IMR-90 (cell line): Measurements from ENCODE around the gene PRSS53. TPM values are rescaled to one million over a fixed set of nuclear protein-coding genes. Genes with fewer than 3 reads are reported as not detected.

Experiments
- ATAC-seq: fragments of 200-7000 bp; cut with Tn5 transposase; 2 replicates; pipeline ENCODE4 v1.9.1; 2020; ENCODE audit warnings: low read depth, mild to moderate bottlenecking, moderate library complexity
- BruUV-seq: library from RNA; stranded (reverse); fragments of 400-500 nt; replicated peaks from 2 replicates; lab custom pipeline; 2021; lab: Mats Ljungman, UMichigan
- CTCF ChIA-PET: fragments of 300-600 bp; formaldehyde crosslinking; extraction: SDS; loops from one replicate; lab custom pipeline; 2021; ENCODE audit warnings: antibody characterized with exemption; lab: Yijun Ruan, JAX
- POLR2A ChIA-PET: fragments of 300-600 bp; sonication (Branson Sonifier 250); formaldehyde crosslinking; loops from one replicate; lab custom pipeline; 2022; ENCODE audit warnings: antibody characterized with exemption; ENCODE audit not compliant: unreplicated experiment; lab: Charles Lee
- DNase-seq: peaks from one replicate; pipeline ENCODE4 v3.0.0; 2013
- H2AFZ ChIP-seq: replicated peaks from 2 replicates; pipeline ENCODE3; 2013; ENCODE audit warnings: low read length, mild to moderate bottlenecking; ENCODE audit not compliant: poor library complexity
- H2AK5ac ChIP-seq: 2 replicates; pipeline ENCODE4 v1.6.1; 2013; ENCODE audit warnings: low read depth, low read length, inconsistent platforms
- H2AK9ac ChIP-seq: replicated peaks from 2 replicates; pipeline ENCODE3; 2013; ENCODE audit warnings: mild to moderate bottlenecking, low read depth, low read length, moderate library complexity; ENCODE audit not compliant: poor library complexity
- H2BK120ac ChIP-seq: 2 replicates; pipeline ENCODE4 v1.6.1; 2013; ENCODE audit warnings: low read depth, low read length, inconsistent platforms
- H2BK15ac ChIP-seq: 3 replicates; pipeline ENCODE4 v1.6.1; 2013; ENCODE audit warnings: low read depth, low read length, inconsistent platforms
- H2BK20ac ChIP-seq: 2 replicates; pipeline ENCODE4 v1.6.1; 2013; ENCODE audit warnings: low read depth, mild to moderate bottlenecking, inconsistent platforms, low read length, moderate library complexity
- H2BK5ac ChIP-seq: 2 replicates; pipeline ENCODE4 v1.6.1; 2013; ENCODE audit warnings: mild to moderate bottlenecking, low read depth, low read length, inconsistent platforms; ENCODE audit not compliant: poor library complexity, severe bottlenecking
- H3K14ac ChIP-seq: replicated peaks from 2 replicates; pipeline ENCODE4 v1.6.1; 2013; ENCODE audit warnings: low read depth, low read length, inconsistent platforms
- H3K18ac ChIP-seq: 2 replicates; pipeline ENCODE4 v1.6.1; 2013; ENCODE audit warnings: low read depth, low read length, control low read depth
- H3K23ac ChIP-seq: 2 replicates; pipeline ENCODE4 v1.6.1; 2013; ENCODE audit warnings: low read depth, low read length, inconsistent platforms
- H3K27ac ChIP-seq: 2 replicates; pipeline ENCODE4 v1.5.1; 2013; ENCODE audit warnings: mild to moderate bottlenecking, control low read depth, low read length; ENCODE audit not compliant: insufficient read depth
- H3K27me3 ChIP-seq: 2 replicates; pipeline ENCODE4 v1.6.1; 2013; ENCODE audit warnings: low read length; ENCODE audit not compliant: control insufficient read depth, insufficient read depth
- H3K36me3 ChIP-seq: 2 replicates; pipeline ENCODE4 v1.6.1; 2013; ENCODE audit warnings: low read length, mixed read lengths; ENCODE audit not compliant: control insufficient read depth, insufficient read depth
- H3K4ac ChIP-seq: 2 replicates; pipeline ENCODE4 v1.6.1; 2013; ENCODE audit warnings: low read depth, low read length, inconsistent platforms
- H3K4me1 ChIP-seq: 2 replicates; pipeline ENCODE4 v1.6.1; 2013; ENCODE audit warnings: low read length, mixed read lengths; ENCODE audit not compliant: control insufficient read depth, insufficient read depth
- H3K4me2 ChIP-seq: 2 replicates; pipeline ENCODE4 v1.6.1; 2013; ENCODE audit warnings: low read depth, mild to moderate bottlenecking, control low read depth, low read length, moderate library complexity
- H3K4me3 ChIP-seq: 2 replicates; pipeline ENCODE4 v1.5.1; 2013; ENCODE audit warnings: low read depth, mild to moderate bottlenecking, control low read depth, low read length, moderate library complexity; ENCODE audit not compliant: insufficient read depth
- H3K56ac ChIP-seq: 2 replicates; pipeline ENCODE4 v1.6.1; 2013; ENCODE audit warnings: low read length, inconsistent platforms; ENCODE audit not compliant: insufficient read depth; ENCODE audit errors: extremely low read depth
- H3K79me1 ChIP-seq, 2 experiments: 2 replicates each; pipeline ENCODE4 v1.6.1; 2013; ENCODE audit warnings: low read length in 2 of 2, inconsistent platforms in 1 of 2, low read depth in 1 of 2
- H3K9ac ChIP-seq: 2 replicates; pipeline ENCODE4 v1.6.1; 2013; ENCODE audit warnings: low read depth, low read length, control low read depth
- H3K9me1 ChIP-seq: 2 replicates; pipeline ENCODE4 v1.6.1; 2013; ENCODE audit warnings: low read length, inconsistent platforms; ENCODE audit not compliant: insufficient read depth
- H3K9me3 ChIP-seq: 2 replicates; pipeline ENCODE4 v1.6.1; 2013; ENCODE audit warnings: low read length; ENCODE audit not compliant: control insufficient read depth, insufficient read depth
- H4K20me1 ChIP-seq: 2 replicates; pipeline ENCODE4 v1.6.1; 2013; ENCODE audit warnings: low read length, inconsistent platforms; ENCODE audit not compliant: insufficient read depth
- H4K5ac ChIP-seq: 2 replicates; pipeline ENCODE4 v1.6.1; 2013; ENCODE audit warnings: mild to moderate bottlenecking, low read depth, low read length, control low read depth
- H4K8ac ChIP-seq, 2 experiments: 2 replicates each; pipeline ENCODE4 v1.6.1; 2013; ENCODE audit warnings: low read depth in 2 of 2, low read length in 2 of 2, control low read depth in 1 of 2, inconsistent platforms in 1 of 2
- H4K91ac ChIP-seq: 2 replicates; pipeline ENCODE4 v1.6.1; 2013; ENCODE audit warnings: low read depth, low read length, inconsistent platforms; ENCODE audit not compliant: insufficient read depth
- BHLHE40 ChIP-seq: fragments of 150-350 bp; IDR thresholded peaks from 2 replicates; pipeline ENCODE4 v1.6.1; 2016; ENCODE audit warnings: mild to moderate bottlenecking, low read depth, low read length
- CEBPB ChIP-seq: IDR thresholded peaks from 2 replicates; pipeline ENCODE4 v1.6.1; 2012; ENCODE audit warnings: low read depth, low read length, improper control_type of control experiment
- CHD1 ChIP-seq: IDR thresholded peaks from 2 replicates; pipeline ENCODE4 v1.6.1; 2012; ENCODE audit warnings: low read depth, low read length, improper control_type of control experiment
- FOS ChIP-seq: fragments of 150-350 bp; IDR thresholded peaks from 2 replicates; pipeline ENCODE4 v1.6.1; 2016; ENCODE audit warnings: low read depth, low read length
- MAFK ChIP-seq: IDR thresholded peaks from 2 replicates; pipeline ENCODE4 v1.6.1; 2012; ENCODE audit warnings: low read depth, low read length, improper control_type of control experiment
- MAZ ChIP-seq: IDR thresholded peaks from 2 replicates; pipeline ENCODE4 v1.6.1; 2012; ENCODE audit warnings: low read depth, mild to moderate bottlenecking, low read length, improper control_type of control experiment, moderate library complexity, borderline replicate concordance
- MXI1 ChIP-seq: IDR thresholded peaks from 2 replicates; pipeline ENCODE4 v1.6.1; 2012; ENCODE audit warnings: low read depth, mild to moderate bottlenecking, low read length, moderate library complexity, borderline replicate concordance
- NFE2L2 ChIP-seq: fragments of 150-350 bp; IDR thresholded peaks from 2 replicates; pipeline ENCODE4 v1.6.1; 2016; ENCODE audit warnings: low read depth, mild to moderate bottlenecking, low read length
- POLR2A ChIP-seq: IDR thresholded peaks from 2 replicates; pipeline ENCODE4 v1.6.1; 2012; ENCODE audit warnings: mild to moderate bottlenecking, low read depth, low read length
- RAD21 ChIP-seq: IDR thresholded peaks from 2 replicates; pipeline ENCODE4 v1.6.1; 2012; ENCODE audit warnings: low read length, improper control_type of control experiment
- RCOR1 ChIP-seq: IDR thresholded peaks from 2 replicates; pipeline ENCODE4 v1.6.1; 2012; ENCODE audit warnings: mild to moderate bottlenecking, low read length, improper control_type of control experiment; ENCODE audit not compliant: insufficient replicate concordance
- RFX5 ChIP-seq: IDR thresholded peaks from 2 replicates; pipeline ENCODE4 v1.8.0; 2012; ENCODE audit warnings: low read depth, mild to moderate bottlenecking, low read length, moderate library complexity
- SMC3 ChIP-seq: fragments of 150-350 bp; IDR thresholded peaks from 2 replicates; pipeline ENCODE4 v1.6.1; 2016; ENCODE audit warnings: low read depth, mild to moderate bottlenecking, antibody characterized with exemption, low read length, moderate library complexity
- WGBS, 2 experiments: methylation state at CpG; one replicate each; pipeline versions ENCODE4 v1.1.5 to v1.1.7; 2013; ENCODE audit warnings: missing lambda C conversion rate in 2 of 2; ENCODE audit not compliant: insufficient read length in 1 of 2; ENCODE audit errors: extremely low coverage in 2 of 2; 5-methylcytosine and 5-hydroxymethylcytosine counted together
- dilution Hi-C: fragments of 300-500 bp; cut with HindIII; formaldehyde crosslinking; loops from one replicate; pipeline ENCODE4 v1.14.3; 2018; ENCODE audit warnings: low sequenced_read_pairs; ENCODE audit not compliant: unreplicated experiment
- in situ Hi-C: fragments of 300-500 bp; cut with MboI; formaldehyde crosslinking; loops from 3 replicates; pipeline ENCODE4 v1.14.3; 2019; ENCODE audit warnings: low sequenced_read_pairs, inconsistent platforms, mixed read lengths
- intact Hi-C: fragments of 100-400 bp; cut with micrococcal nuclease; formaldehyde crosslinking; loops from 2 replicates; pipeline ENCODE4 v1.10.0; 2022
- polyA plus RNA-seq, 3 experiments: library from polyadenylated mRNA; depleted of rRNA; stranded (reverse); fragments of >200 nt; gene quantifications; 2 replicates each; pipeline ENCODE4 v1.2.3, GENCODE V29; 2012; ENCODE audit warnings: low replicate concordance in 1 of 3
- total RNA-seq: library from RNA; depleted of rRNA; stranded (reverse); fragments of >200 nt; gene quantifications from 2 replicates; pipeline ENCODE4 v1.2.3, GENCODE V29; 2012
- TF ChIP-seq, protein P1 (sequence below): fragments of 150-350 bp; IDR thresholded peaks from 2 replicates; pipeline ENCODE4 v1.6.1; 2017; ENCODE audit warnings: mild to moderate bottlenecking, antibody characterized with exemption, low read length, low read depth
- TF ChIP-seq, protein P2 (sequence below): fragments of 150-350 bp; IDR thresholded peaks from 2 replicates; pipeline ENCODE4 v1.6.1; 2016; ENCODE audit warnings: low read depth, mild to moderate bottlenecking, low read length, moderate library complexity, borderline replicate concordance
- TF ChIP-seq, protein P3 (sequence below): conservative IDR thresholded peaks from 2 replicates; pipeline ENCODE4 v1.5.1; 2012; ENCODE audit warnings: mild to moderate bottlenecking, low read depth, low read length, improper control_type of control experiment

The PRSS53 gene
- total and polyA plus RNA-seq, 2 of the 4 experiments (the other 2 are of a cell fraction) = 0.72 to 5.9 TPM

DNA sequence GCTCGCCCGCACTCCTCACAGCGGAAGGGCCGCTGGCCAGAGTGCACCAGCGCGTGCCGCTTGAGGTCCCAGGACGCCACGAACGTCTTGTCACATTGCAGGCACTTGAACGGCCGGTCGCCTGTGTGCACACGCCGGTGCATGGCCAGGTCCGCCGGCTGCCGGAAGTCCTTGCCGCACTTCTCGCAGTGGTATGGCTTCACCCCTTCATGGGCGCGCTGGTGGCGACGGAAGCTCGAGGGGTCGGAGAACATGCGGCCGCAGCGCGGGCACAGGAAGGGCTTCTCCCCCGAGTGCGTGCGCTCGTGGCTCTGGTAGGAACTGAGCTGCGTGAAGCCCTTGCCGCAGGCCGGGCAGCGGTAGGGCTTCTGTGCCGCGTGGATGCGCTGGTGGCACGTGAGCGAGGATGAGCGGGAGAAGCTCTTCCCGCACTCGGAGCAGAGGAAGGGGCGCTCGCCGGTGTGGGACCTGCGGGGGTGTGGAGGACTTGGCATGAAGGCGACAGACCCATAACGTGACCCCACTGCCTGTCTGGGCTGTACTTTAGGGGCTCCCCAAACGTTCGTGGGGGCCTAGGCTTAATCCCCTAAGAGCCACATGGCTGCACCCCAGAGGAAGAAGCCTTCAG is 26.8 kb downstream of the PRSS53 start:
- DNase-seq (no peak), ATAC-seq (no peak)
- Histone ChIP-seq H3K23ac (no peak overlapping the region), H4K91ac (no peak overlapping the region), H4K20me1 (no peaks in the 10 kb centered on the region; the same call in 1 of the 2 replicates), H3K4me2 (no peak overlapping the region), H3K4ac (no peak overlapping the region), H2AFZ (no peak overlapping the region), H3K9ac (no peak overlapping the region), H2BK20ac (no peak overlapping the region), H3K36me3 (peaks cover 26% of the 10 kb centered on the region), H2AK9ac (no peak overlapping the region), H3K4me1 (peaks cover 12% of the 10 kb centered on the region), H3K79me1 (peaks cover 28 to 51% of the 10 kb centered on the region in 2 experiments; a peak in 3 of 4 replicates), H3K9me3 (no peaks in the 10 kb centered on the region), H3K9me1 (peaks cover 21% of the 10 kb centered on the region), H3K14ac (no peak overlapping the region), H3K56ac (no peak overlapping the region), H4K5ac (no peak overlapping the region), H3K4me3 (no peak overlapping the region), H3K18ac (no peak overlapping the region), H2AK5ac (no peak overlapping the region), H2BK120ac (no peak overlapping the region), H3K27ac (no peak overlapping the region), H4K8ac (no peak overlapping the region), H3K27me3 (no peaks in the 10 kb centered on the region), H2BK5ac (no peak overlapping the region), H2BK15ac (no peak overlapping the region)
- POLR2A ChIA-PET = no interaction called here
- CTCF ChIA-PET = no interaction called here
- intact Hi-C loops = no loop called here
- in situ Hi-C loops = no loop called here
- TF ChIP-seq, protein P1, sequence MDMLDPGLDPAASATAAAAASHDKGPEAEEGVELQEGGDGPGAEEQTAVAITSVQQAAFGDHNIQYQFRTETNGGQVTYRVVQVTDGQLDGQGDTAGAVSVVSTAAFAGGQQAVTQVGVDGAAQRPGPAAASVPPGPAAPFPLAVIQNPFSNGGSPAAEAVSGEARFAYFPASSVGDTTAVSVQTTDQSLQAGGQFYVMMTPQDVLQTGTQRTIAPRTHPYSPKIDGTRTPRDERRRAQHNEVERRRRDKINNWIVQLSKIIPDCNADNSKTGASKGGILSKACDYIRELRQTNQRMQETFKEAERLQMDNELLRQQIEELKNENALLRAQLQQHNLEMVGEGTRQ = no peak
- no peak for TF ChIP-seq POLR2A
- TF ChIP-seq RCOR1 = no peak
- TF ChIP-seq RAD21 = no peak
- TF ChIP-seq CEBPB = no peak
- TF ChIP-seq NFE2L2 = no peak
- no peak for TF ChIP-seq CHD1
- TF ChIP-seq MXI1 = no peak
- no peak for TF ChIP-seq FOS
- no peak for TF ChIP-seq RFX5
- no peak for TF ChIP-seq MAZ
- TF ChIP-seq, protein P2, sequence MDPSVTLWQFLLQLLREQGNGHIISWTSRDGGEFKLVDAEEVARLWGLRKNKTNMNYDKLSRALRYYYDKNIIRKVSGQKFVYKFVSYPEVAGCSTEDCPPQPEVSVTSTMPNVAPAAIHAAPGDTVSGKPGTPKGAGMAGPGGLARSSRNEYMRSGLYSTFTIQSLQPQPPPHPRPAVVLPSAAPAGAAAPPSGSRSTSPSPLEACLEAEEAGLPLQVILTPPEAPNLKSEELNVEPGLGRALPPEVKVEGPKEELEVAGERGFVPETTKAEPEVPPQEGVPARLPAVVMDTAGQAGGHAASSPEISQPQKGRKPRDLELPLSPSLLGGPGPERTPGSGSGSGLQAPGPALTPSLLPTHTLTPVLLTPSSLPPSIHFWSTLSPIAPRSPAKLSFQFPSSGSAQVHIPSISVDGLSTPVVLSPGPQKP = no peak
- TF ChIP-seq, protein P3, sequence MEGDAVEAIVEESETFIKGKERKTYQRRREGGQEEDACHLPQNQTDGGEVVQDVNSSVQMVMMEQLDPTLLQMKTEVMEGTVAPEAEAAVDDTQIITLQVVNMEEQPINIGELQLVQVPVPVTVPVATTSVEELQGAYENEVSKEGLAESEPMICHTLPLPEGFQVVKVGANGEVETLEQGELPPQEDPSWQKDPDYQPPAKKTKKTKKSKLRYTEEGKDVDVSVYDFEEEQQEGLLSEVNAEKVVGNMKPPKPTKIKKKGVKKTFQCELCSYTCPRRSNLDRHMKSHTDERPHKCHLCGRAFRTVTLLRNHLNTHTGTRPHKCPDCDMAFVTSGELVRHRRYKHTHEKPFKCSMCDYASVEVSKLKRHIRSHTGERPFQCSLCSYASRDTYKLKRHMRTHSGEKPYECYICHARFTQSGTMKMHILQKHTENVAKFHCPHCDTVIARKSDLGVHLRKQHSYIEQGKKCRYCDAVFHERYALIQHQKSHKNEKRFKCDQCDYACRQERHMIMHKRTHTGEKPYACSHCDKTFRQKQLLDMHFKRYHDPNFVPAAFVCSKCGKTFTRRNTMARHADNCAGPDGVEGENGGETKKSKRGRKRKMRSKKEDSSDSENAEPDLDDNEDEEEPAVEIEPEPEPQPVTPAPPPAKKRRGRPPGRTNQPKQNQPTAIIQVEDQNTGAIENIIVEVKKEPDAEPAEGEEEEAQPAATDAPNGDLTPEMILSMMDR = no peak
- no peak for TF ChIP-seq SMC3
- TF ChIP-seq BHLHE40 = no peak
- no peak for TF ChIP-seq MAFK
- 97% methylated on average over 35 of the region's 54 CpGs; no CpG with 5 or more reads in 1 of the 2 experiments for WGBS, 2 experiments
- dilution Hi-C loops = no loop called here
- BruUV-seq = no TSS peak
